ENCODE data around the gene TSKU. TPM values are rescaled to one million over a fixed set of nuclear protein-coding genes. Genes with fewer than 3 reads are reported as not detected.

The TSKU gene
- total RNA-seq, 2 donors from 2014 or later, result 32.7 to 51.7 TPM

GRCh38 chr11:76803811-76804600 is 20.9 kb downstream of the TSKU start:
- ATAC-seq, result no peak
- intact Hi-C loops (cut with DNase I), result no loop called here
- 85 to 90% methylated on average over 10 of the region's 10 CpGs for WGBS, 2 donors
- no peaks in the 10 kb centered on the region for H3K27me3 ChIP-seq
- no peak overlapping the region for H3K4me3 ChIP-seq
- no peaks in the 10 kb centered on the region for H3K36me3 ChIP-seq (replicated peaks in 1 of 2; ENCODE audit: insufficient read depth in 1 of 2, low read depth in 2 of 2)
- TF ChIP-seq CTCF (IDR thresholded peaks at IDR 0.05) (no peak), POLR2A (IDR thresholded peaks at IDR 0.05) (no peak)
- peaks cover 56% of the 10 kb centered on the region for H3K4me1 ChIP-seq
- DNase-seq, result peak in 1 of 4 donors; percentile 11
- peak overlapping the region in 1 of 4 donors; percentile 3 for H3K27ac ChIP-seq
- H3K9me3 ChIP-seq, result no peaks in the 10 kb centered on the region

- WGBS, 2 donors, result 65 to 89% methylated on average over 7 to 8 of the region's 8 CpGs
- TF ChIP-seq POLR2A (IDR thresholded peaks at IDR 0.05), result no peak
- no peak for TF ChIP-seq CTCF (IDR thresholded peaks at IDR 0.05)
- no peak for ATAC-seq
- H3K36me3 ChIP-seq (replicated peaks in 1 of 2; ENCODE audit: insufficient read depth in 1 of 2, low read depth in 2 of 2), result no peaks in the 10 kb centered on the region
- no peak overlapping the region for H3K4me3 ChIP-seq
- no peak for DNase-seq
- no peak overlapping the region for H3K27ac ChIP-seq
- intact Hi-C loops (cut with DNase I), result no loop called here
- H3K4me1 ChIP-seq, result peaks cover 42% of the 10 kb centered on the region
- H3K27me3 ChIP-seq, result no peaks in the 10 kb centered on the region
- no peaks in the 10 kb centered on the region for H3K9me3 ChIP-seq
Observed at GRCh38 chr11:76805206-76805913, 22.2 kb downstream of the TSKU start.

GRCh38 chr11:76806131-76806530 is 23.0 kb downstream of the TSKU start:
- WGBS, 2 donors, result 91 to 93% methylated on average over 7 of the region's 7 CpGs
- no peak for TF ChIP-seq CTCF (IDR thresholded peaks at IDR 0.05)
- TF ChIP-seq POLR2A (IDR thresholded peaks at IDR 0.05), result no peak
- intact Hi-C loops (cut with DNase I), result no loop called here
- no peaks in the 10 kb centered on the region for H3K27me3 ChIP-seq
- H3K9me3 ChIP-seq, result no peaks in the 10 kb centered on the region
- no peak overlapping the region for H3K4me3 ChIP-seq
- H3K27ac ChIP-seq, result no peak overlapping the region
- no peak for ATAC-seq
- no peaks in the 10 kb centered on the region for H3K36me3 ChIP-seq (replicated peaks in 1 of 2; ENCODE audit: insufficient read depth in 1 of 2, low read depth in 2 of 2)
- DNase-seq, result peak in 1 of 4 donors; percentile 13
- H3K4me1 ChIP-seq, result peaks cover 35% of the 10 kb centered on the region

GRCh38 chr11:76806608-76807205 is 23.6 kb downstream of the TSKU start:
- 80 to 88% methylated on average over 3 of the region's 3 CpGs for WGBS, 2 donors
- DNase-seq (no peak), ATAC-seq (no peak)
- TF ChIP-seq CTCF (IDR thresholded peaks at IDR 0.05), result no peak
- TF ChIP-seq POLR2A (IDR thresholded peaks at IDR 0.05), result no peak
- Histone ChIP-seq H3K27me3 (no peaks in the 10 kb centered on the region), H3K36me3 (replicated peaks in 1 of 2; ENCODE audit: insufficient read depth in 1 of 2, low read depth in 2 of 2) (no peaks in the 10 kb centered on the region), H3K4me3 (no peak overlapping the region), H3K4me1 (peaks cover 29% of the 10 kb centered on the region), H3K9me3 (no peaks in the 10 kb centered on the region), H3K27ac (no peak overlapping the region)
- intact Hi-C loops (cut with DNase I), result no loop called here
